ENCODE data around the gene STK38L.

The STK38L gene

GRCh38 chr12:27319848-27320247 lies 75.8 kb downstream of the STK38L start:
- DNase-seq (ENCODE audit: low read depth), result no peak

GRCh38 chr12:27324530-27324929 lies 80.4 kb downstream of the STK38L start:
- DNase-seq (ENCODE audit: low read depth), result no peak

GRCh38 chr12:27330846-27331245 lies 86.8 kb downstream of the STK38L start:
- DNase-seq (ENCODE audit: low read depth), result no peak

- DNase-seq (ENCODE audit: low read depth), result no peak
Observed at GRCh38 chr12:27331291-27331926, 87.3 kb downstream of the STK38L start.

- no peak for DNase-seq (ENCODE audit: low read depth)
Observed at GRCh38 chr12:27331927-27332324, 87.8 kb downstream of the STK38L start.

GRCh38 chr12:27332407-27332713 lies 88.3 kb downstream of the STK38L start:
- DNase-seq (ENCODE audit: low read depth), result no peak

GRCh38 chr12:27332714-27333402 lies 88.8 kb downstream of the STK38L start, which contains the start of gene BMAL2:
Gene BMAL2 (plus strand): TSS chr12:27332836. CDS start chr12:27333073, 237 bp downstream.
- DNase-seq (ENCODE audit: low read depth), result peak; percentile 5

GRCh38 chr12:27333403-27334009 lies 89.4 kb downstream of the STK38L start:
- peak; percentile 10 for DNase-seq (ENCODE audit: low read depth)

- no peak for DNase-seq (ENCODE audit: low read depth)
Observed at GRCh38 chr12:27334042-27334720, 90.1 kb downstream of the STK38L start.

GRCh38 chr12:27334721-27335082 lies 90.6 kb downstream of the STK38L start:
- DNase-seq (ENCODE audit: low read depth), result no peak

GRCh38 chr12:27335364-27336281 lies 91.5 kb downstream of the STK38L start:
- DNase-seq (ENCODE audit: low read depth), result no peak

- DNase-seq (ENCODE audit: low read depth), result no peak
Observed at GRCh38 chr12:27336282-27336653, 92.2 kb downstream of the STK38L start.

GRCh38 chr12:27337376-27337775 lies 93.3 kb downstream of the STK38L start:
- DNase-seq (ENCODE audit: low read depth), result no peak

- no peak for DNase-seq (ENCODE audit: low read depth)
Observed at GRCh38 chr12:27338473-27338872, 94.4 kb downstream of the STK38L start.

GRCh38 chr12:27340971-27341370 lies 96.9 kb downstream of the STK38L start:
- no peak for DNase-seq (ENCODE audit: low read depth)

GRCh38 chr12:27342536-27342935 lies 98.5 kb downstream of the STK38L start:
- no peak for DNase-seq (ENCODE audit: low read depth)

GRCh38 chr12:27343255-27344000 lies 99.3 kb downstream of the STK38L start:
- DNase-seq (ENCODE audit: low read depth), result no peak

- no peak for DNase-seq (ENCODE audit: low read depth)
Observed at GRCh38 chr12:27344246-27344645, 100.2 kb downstream of the STK38L start.

GRCh38 chr12:27344760-27345159 lies 100.7 kb downstream of the STK38L start:
- no peak for DNase-seq (ENCODE audit: low read depth)

GRCh38 chr12:27345376-27345775 lies 101.3 kb downstream of the STK38L start:
- DNase-seq (ENCODE audit: low read depth), result no peak

- DNase-seq (ENCODE audit: low read depth), result no peak
Observed at GRCh38 chr12:27347779-27348178, 103.7 kb downstream of the STK38L start.

All from activated T-cell treated with anti-CD3 and anti-CD28 coated beads for 1 hour (primary cell).